Transverse colon (tissue), 4 donors: ENCODE measurements around the gene TMEM50B. TPM values are rescaled to one million over a fixed set of nuclear protein-coding genes. Genes with fewer than 3 reads are reported as not detected.
A peak's percentile ranks its signal among the peaks of the same experiment; 100 is the strongest.

ENCODE experiments used
- DNase-seq: peaks from one replicate; pipeline ENCODE4 v3.0.0-alpha.2; 2019
- H3K27ac ChIP-seq, 4 donors: fragments of 200-600 bp; sonication (generic); 2 replicates each; pipeline ENCODE4 v1.5.1; 2016 to 2018; ENCODE audit warnings: inconsistent platforms in 4 of 4
- H3K27me3 ChIP-seq: fragments of 200-600 bp; sonication (generic); 2 replicates; pipeline ENCODE4 v1.5.1; 2017; ENCODE audit warnings: inconsistent platforms
- H3K36me3 ChIP-seq, 4 donors: fragments of 200-600 bp; sonication (generic); 2 replicates each; pipeline ENCODE4 v1.5.1; 2017 to 2019; ENCODE audit warnings: inconsistent platforms in 4 of 4
- H3K4me1 ChIP-seq, 4 donors: fragments of 200-600 bp; sonication (generic); 2 replicates each; pipeline ENCODE4 v1.5.1; 2017 to 2020; ENCODE audit warnings: inconsistent platforms in 4 of 4
- H3K4me3 ChIP-seq, 4 donors: fragments of 200-600 bp; sonication (generic); 1 replicate in 1 of 4; 2 replicates in 3 of 4; pipeline versions ENCODE4 v1.5.1 to v1.6.1; 2017 to 2019; ENCODE audit warnings: inconsistent platforms in 4 of 4
- H3K9me3 ChIP-seq, 2 donors: fragments of 200-600 bp; sonication (generic); 2 replicates each; pipeline ENCODE4 v1.5.1; 2017 to 2019; ENCODE audit warnings: inconsistent platforms in 2 of 2
- EP300 ChIP-seq: sonication (generic); formaldehyde crosslinking; IDR thresholded peaks from one replicate; pipeline ENCODE4 v1.6.1; 2017; ENCODE audit warnings: antibody characterized with exemption, low read depth
- POLR2A ChIP-seq: fragments of 450-650 bp; IDR thresholded peaks from one replicate; pipeline ENCODE4 v1.6.1; 2016; ENCODE audit warnings: antibody characterized with exemption, mild to moderate bottlenecking, moderate library complexity
- POLR2AphosphoS5 ChIP-seq, 3 donors: sonication (generic); formaldehyde crosslinking; IDR thresholded peaks; one replicate each; pipeline ENCODE4 v1.6.1; 2016; ENCODE audit warnings: antibody characterized with exemption in 3 of 3
- WGBS, 2 donors: methylation state at CpG; one replicate each; pipeline ENCODE4 v1.1.5; 2018; ENCODE audit warnings: low coverage in 1 of 2; 5-methylcytosine and 5-hydroxymethylcytosine counted together
- in situ Hi-C, 4 donors: fragments of 200-750 bp; cut with MboI; loops; one replicate each; pipeline versions ENCODE4 v1.15.0 to v1.15.1; 2017; ENCODE audit warnings: low sequenced_read_pairs in 3 of 4, low pct_ligation_motif_present in 1 of 4, low pct_unique_long_range_greater_than_20kb in 1 of 4
- intact Hi-C: fragments of 100-400 bp; cut with DNase I; formaldehyde crosslinking; loops from one replicate; pipeline ENCODE4 v1.15.1; 2023; ENCODE audit warnings: low total_unique reads
- total RNA-seq, 4 donors: library from RNA; depleted of rRNA; stranded (reverse); fragments of >200 nt; gene quantifications; one replicate each; pipeline ENCODE4 v1.1.0, GENCODE V29; 2016
- TF ChIP-seq, protein P1 (sequence below), 5 experiments: fragments of 200-600 bp in 3 of 5; fragments of 450-650 bp in 2 of 5; sonication (generic) in 3 of 5; IDR thresholded peaks; 1 replicate in 2 of 5; 2 replicates in 3 of 5; pipeline ENCODE4 v1.5.1; 2016 to 2017; ENCODE audit warnings: antibody characterized with exemption in 5 of 5, inconsistent platforms in 3 of 5, mild to moderate bottlenecking in 2 of 5, moderate library complexity in 1 of 5

Gene TMEM50B
- total RNA-seq = 100 to 1,000 TPM in 3 of 4 donors, 10 to 100 TPM in 1; 70.3 to 181 (median 105) TPM

DNA sequence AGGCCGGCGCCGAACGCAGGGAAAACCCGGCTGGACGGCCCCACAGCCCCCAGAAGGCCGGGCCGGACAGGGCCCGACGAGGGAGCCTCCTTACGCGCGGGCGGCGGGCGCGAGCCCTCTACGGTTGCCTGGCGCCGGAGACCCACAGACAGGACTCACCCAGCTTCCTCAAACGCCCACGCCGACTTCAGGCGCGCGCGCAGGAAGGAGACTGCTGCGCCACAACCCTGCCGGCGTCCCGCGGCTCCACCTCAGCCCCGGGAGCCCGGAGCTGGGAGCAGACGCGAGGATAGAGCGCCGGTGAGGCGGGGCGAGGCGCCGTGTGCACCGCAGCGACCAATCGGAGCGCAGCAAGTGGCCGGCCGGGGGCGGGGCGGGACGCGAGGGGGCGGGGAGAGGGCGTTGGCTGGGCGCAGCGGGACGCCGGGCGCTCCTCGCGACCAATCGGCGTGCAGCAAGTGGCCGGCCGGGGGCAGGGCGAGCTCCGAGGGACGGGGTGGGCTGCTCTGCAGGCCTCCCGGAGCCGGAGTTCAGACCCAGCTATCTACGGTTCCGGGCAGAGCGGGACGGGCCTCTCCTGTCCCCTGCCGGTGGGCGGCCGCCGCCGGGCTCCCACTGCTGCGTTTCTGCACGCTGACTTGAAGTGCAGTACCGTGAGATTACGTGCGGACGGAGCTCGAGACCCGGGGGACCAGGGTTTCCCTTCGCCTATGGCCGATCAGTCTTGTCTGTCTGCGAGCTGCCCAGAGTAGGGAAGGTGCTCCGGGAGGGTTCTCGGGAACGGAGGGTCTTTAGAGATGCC lies at the start of gene TMEM50B:
TSS of gene TMEM50B (minus strand) at position 296 of the 802 bp plus-strand sequence. CDS start 11,089 bp downstream, outside the sequence.
- WGBS, 2 donors = 0% methylated on average over 51 of the region's 93 CpGs; no CpG with 5 or more reads in 1 of the 2 donors
- Histone ChIP-seq H3K36me3 (no peaks in the 10 kb centered on the region), H3K9me3 (no peaks in the 10 kb centered on the region), H3K4me3 (peak within 1 kb of the TSS; percentile 46 to 97 (median 96)), H3K4me1 (peaks cover 0 to 18% (median 12%) of the 10 kb centered on the region in 4 donors), H3K27ac (peak within 1 kb of the TSS; percentile 96 to 100 (median 100)), H3K27me3 (no peaks in the 10 kb centered on the region)
- peak; percentile 94 for TF ChIP-seq POLR2A
- peak; percentile 97 to 98 (median 97) for TF ChIP-seq POLR2AphosphoS5 (IDR thresholded peaks at IDR 0.05)
- TF ChIP-seq, protein P1, sequence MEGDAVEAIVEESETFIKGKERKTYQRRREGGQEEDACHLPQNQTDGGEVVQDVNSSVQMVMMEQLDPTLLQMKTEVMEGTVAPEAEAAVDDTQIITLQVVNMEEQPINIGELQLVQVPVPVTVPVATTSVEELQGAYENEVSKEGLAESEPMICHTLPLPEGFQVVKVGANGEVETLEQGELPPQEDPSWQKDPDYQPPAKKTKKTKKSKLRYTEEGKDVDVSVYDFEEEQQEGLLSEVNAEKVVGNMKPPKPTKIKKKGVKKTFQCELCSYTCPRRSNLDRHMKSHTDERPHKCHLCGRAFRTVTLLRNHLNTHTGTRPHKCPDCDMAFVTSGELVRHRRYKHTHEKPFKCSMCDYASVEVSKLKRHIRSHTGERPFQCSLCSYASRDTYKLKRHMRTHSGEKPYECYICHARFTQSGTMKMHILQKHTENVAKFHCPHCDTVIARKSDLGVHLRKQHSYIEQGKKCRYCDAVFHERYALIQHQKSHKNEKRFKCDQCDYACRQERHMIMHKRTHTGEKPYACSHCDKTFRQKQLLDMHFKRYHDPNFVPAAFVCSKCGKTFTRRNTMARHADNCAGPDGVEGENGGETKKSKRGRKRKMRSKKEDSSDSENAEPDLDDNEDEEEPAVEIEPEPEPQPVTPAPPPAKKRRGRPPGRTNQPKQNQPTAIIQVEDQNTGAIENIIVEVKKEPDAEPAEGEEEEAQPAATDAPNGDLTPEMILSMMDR (IDR thresholded peaks at IDR 0.05) = peak; percentile 40 to 81 (median 56)
- no peak for TF ChIP-seq EP300
- in situ Hi-C loops = no loop called here
- peak; percentile 97 for DNase-seq
- intact Hi-C loops = no loop called here

DNA sequence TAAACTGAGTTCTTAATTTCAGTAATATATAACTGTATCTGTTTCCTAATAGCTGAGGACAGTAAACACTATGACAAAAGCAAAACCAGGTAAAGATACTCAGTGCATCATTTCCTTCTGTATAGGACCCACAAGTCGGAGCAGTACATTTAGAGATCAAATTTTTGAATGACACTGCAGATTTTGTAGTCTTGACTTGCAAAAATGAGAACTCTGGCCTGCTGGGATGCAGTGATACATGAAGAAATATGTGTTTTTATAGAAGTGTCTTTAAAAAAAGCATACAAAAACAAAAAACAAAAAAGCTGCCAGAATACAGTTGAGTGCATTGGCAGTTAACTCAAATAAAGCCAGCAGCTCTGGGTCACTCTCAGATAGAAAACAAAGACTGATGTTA lies 43.2 kb upstream of the TMEM50B start:
- TF ChIP-seq POLR2A (no peak), EP300 (no peak), POLR2AphosphoS5 (IDR thresholded peaks at IDR 0.05) (no peak)
- Histone ChIP-seq H3K4me3 (no peak overlapping the region), H3K27me3 (no peaks in the 10 kb centered on the region), H3K27ac (no peak overlapping the region), H3K4me1 (no peaks in the 10 kb centered on the region), H3K9me3 (no peaks in the 10 kb centered on the region), H3K36me3 (peaks cover 0 to 40% (median 9%) of the 10 kb centered on the region in 4 donors)
- in situ Hi-C loops = no loop called here
- intact Hi-C loops = no loop called here
- WGBS, 2 donors = 67 to 86% methylated on average over 1 of the region's 1 CpG
- no peak for DNase-seq

DNA sequence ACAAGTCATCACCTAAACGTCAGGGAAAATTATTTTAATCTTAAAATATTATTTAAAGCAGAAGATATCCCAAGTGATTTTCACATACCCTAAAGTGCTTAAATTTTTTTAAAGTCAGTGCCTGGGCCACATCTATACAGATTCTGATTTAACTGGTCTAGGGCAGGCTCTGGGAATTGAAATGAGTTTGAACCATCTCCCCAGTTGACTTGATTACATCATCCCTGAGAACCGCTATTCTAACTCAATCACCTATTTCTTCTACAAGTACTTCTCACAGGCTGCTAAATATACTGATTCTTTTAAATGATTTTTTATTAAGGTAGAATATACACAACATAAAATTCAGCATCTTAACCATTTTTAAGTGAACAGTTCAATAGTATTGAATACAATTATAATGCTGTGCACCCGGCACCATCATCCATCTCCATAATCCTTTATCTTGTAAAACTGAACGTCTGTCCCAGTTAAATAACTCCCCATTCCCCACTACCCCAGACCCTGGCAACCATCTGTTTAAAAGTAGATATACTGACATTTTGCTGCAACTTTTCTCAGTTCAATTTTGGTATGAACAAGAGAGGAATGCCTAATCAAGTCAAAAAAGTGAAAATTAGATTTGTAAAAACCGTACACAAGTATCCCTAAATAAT lies 42.7 kb upstream of the TMEM50B start:
- intact Hi-C loops = no loop called here
- no peak overlapping the region for H3K27ac ChIP-seq
- H3K36me3 ChIP-seq = peaks cover 0 to 39% (median 9%) of the 10 kb centered on the region in 4 donors
- in situ Hi-C loops = no loop called here
- no peaks in the 10 kb centered on the region for H3K9me3 ChIP-seq
- TF ChIP-seq EP300 = no peak
- TF ChIP-seq POLR2AphosphoS5 (IDR thresholded peaks at IDR 0.05) = no peak
- no peak for TF ChIP-seq POLR2A
- TF ChIP-seq, protein P1 (IDR thresholded peaks at IDR 0.05) = no peak
- WGBS, 2 donors = 77 to 85% methylated on average over 5 of the region's 5 CpGs
- no peak for DNase-seq
- H3K4me3 ChIP-seq = no peak overlapping the region
- no peaks in the 10 kb centered on the region for H3K4me1 ChIP-seq
- H3K27me3 ChIP-seq = no peaks in the 10 kb centered on the region

DNA sequence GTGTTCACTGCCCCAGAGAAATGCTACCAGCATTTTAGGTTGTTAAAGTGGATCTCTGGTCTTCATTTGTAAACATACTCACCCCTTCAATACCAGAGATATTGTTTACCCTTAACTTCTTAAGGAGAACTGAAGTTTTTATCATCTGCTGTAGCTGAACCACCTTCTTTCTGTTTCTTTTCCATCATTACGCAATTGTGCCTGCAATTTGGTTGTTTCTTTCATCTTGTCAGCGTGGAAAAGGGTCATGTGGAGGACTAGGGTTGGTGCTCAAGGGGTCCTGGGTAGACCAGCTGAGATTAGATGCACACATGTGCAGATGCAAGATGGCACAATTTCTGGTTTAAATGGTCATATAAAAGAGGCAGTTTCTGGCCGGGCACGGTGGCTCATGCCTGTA lies 39.1 kb upstream of the TMEM50B start:
- peaks cover 0 to 60% (median 15%) of the 10 kb centered on the region in 4 donors for H3K36me3 ChIP-seq
- intact Hi-C loops = no loop called here

More for the DNA sequence above, 39.1 kb upstream of the TMEM50B start:
- no peak overlapping the region for H3K4me3 ChIP-seq
- H3K9me3 ChIP-seq = no peaks in the 10 kb centered on the region
- in situ Hi-C loops = no loop called here
- DNase-seq = no peak
- H3K4me1 ChIP-seq = no peaks in the 10 kb centered on the region
- TF ChIP-seq EP300 (no peak), POLR2A (no peak), POLR2AphosphoS5 (IDR thresholded peaks at IDR 0.05) (no peak)
- TF ChIP-seq, protein P1 (IDR thresholded peaks at IDR 0.05) = no peak
- 95 to 100% methylated on average over 4 of the region's 4 CpGs for WGBS, 2 donors
- no peaks in the 10 kb centered on the region for H3K27me3 ChIP-seq
- no peak overlapping the region for H3K27ac ChIP-seq
